GM12878 (cell line): ENCODE data around the gene KLHL18.
"Not testable (repeated sequence)": the region's sequence is repeated elsewhere in the genome, so short reads cannot be mapped to it uniquely, and the experiment has no call there.

Experiments used
- CHD1 ChIP-seq: IDR thresholded peaks from 2 replicates; pipeline ENCODE4 v1.6.1; 2012; ENCODE audit warnings: low read depth, low read length, improper control_type of control experiment
- CHD2 ChIP-seq: IDR thresholded peaks from 2 replicates; pipeline ENCODE4 v1.6.1; 2011; ENCODE audit warnings: low read depth, low read length, improper control_type of control experiment, borderline replicate concordance
- CTCF ChIP-seq, 3 experiments: IDR thresholded peaks in 2 of 3; conservative IDR thresholded peaks in 1 of 3; 2 replicates each; pipeline ENCODE4 v1.5.1; 2011; ENCODE audit warnings: low read depth in 3 of 3, low read length in 3 of 3, mild to moderate bottlenecking in 3 of 3, control low read depth in 2 of 3, moderate library complexity in 2 of 3, inconsistent platforms in 1 of 3, mixed read lengths in 1 of 3; ENCODE audit not compliant: control insufficient read depth in 2 of 3, insufficient read depth in 1 of 3; ENCODE audit errors: extremely low read depth in 1 of 3
- EZH2 ChIP-seq: IDR thresholded peaks from 2 replicates; pipeline ENCODE4 v1.6.1; 2012; ENCODE audit warnings: low read depth, mild to moderate bottlenecking, control low read depth, inconsistent platforms, low read length, borderline replicate concordance; ENCODE audit not compliant: control insufficient read depth
- JUND ChIP-seq: IDR thresholded peaks from 2 replicates; pipeline ENCODE4 v1.6.1; 2012; ENCODE audit warnings: low read depth, mild to moderate bottlenecking, low read length, improper control_type of control experiment, moderate library complexity
- POLR2A ChIP-seq: IDR thresholded peaks from 2 replicates; pipeline ENCODE4 v1.6.1; 2011; ENCODE audit warnings: low read depth, mild to moderate bottlenecking, low read length
- RAD21 ChIP-seq: IDR thresholded peaks from 2 replicates; pipeline ENCODE4 v1.6.1; 2011; ENCODE audit warnings: mild to moderate bottlenecking, low read depth, low read length, moderate library complexity; ENCODE audit not compliant: insufficient read depth
- STAT1 ChIP-seq: fragments of 450-650 bp; conservative IDR thresholded peaks from 2 replicates; pipeline ENCODE4 v1.6.1; 2014; ENCODE audit warnings: antibody characterized with exemption, mild to moderate bottlenecking
- ZBTB33 ChIP-seq: fragments of 450-650 bp; IDR thresholded peaks from 2 replicates; pipeline ENCODE4 v1.6.1; 2017; ENCODE audit warnings: mild to moderate bottlenecking

- TF ChIP-seq ZBTB33; CHD1; RAD21; CTCF (IDR thresholded peaks at IDR 0.05 in 2 of 3, conservative IDR thresholded peaks at IDR 0.05 in 1 of 3; ENCODE audit: control insufficient read depth in 2 of 3, extremely low read depth in 1 of 3, insufficient read depth in 1 of 3, low read depth in 3 of 3, low read length in 3 of 3); EZH2; POLR2A; STAT1; CHD2; JUND: not testable (repeated sequence)
Observed at GRCh38 chr3:47256331-47256730, 26.4 kb upstream of the KLHL18 start.
